Keratinocyte (primary cell): ENCODE measurements around the gene PDGFB. TPM values are rescaled to one million over a fixed set of nuclear protein-coding genes. Genes with fewer than 3 reads are reported as not detected.

Experiments used
- DNase-seq: peaks from one replicate; pipeline ENCODE4 v3.0.0-alpha.2; 2011; ENCODE audit warnings: low read depth, missing footprints, low spot score
- FAIRE-seq: peaks from 2 replicates; lab custom pipeline; 2011; peaks lifted over from hg19 to GRCh38; lab: Jason Lieb, UNC
- H2AFZ ChIP-seq: 2 replicates; pipeline ENCODE4 v1.6.0; 2012; ENCODE audit warnings: low read length, control low read depth, inconsistent platforms; ENCODE audit not compliant: control insufficient read depth
- H3K27ac ChIP-seq: 2 replicates; pipeline ENCODE4 v1.5.1; 2011; ENCODE audit warnings: low read length; ENCODE audit not compliant: control insufficient read depth, insufficient read depth
- H3K27me3 ChIP-seq: 3 replicates; pipeline ENCODE4 v1.6.0; 2011; ENCODE audit warnings: low read length; ENCODE audit not compliant: control insufficient read depth, insufficient read depth; ENCODE audit errors: extremely low read depth
- H3K36me3 ChIP-seq, 2 experiments: 2 replicates in 1 of 2; 3 replicates in 1 of 2; pipeline ENCODE4 v1.5.1; 2011; ENCODE audit warnings: low read length in 2 of 2, mild to moderate bottlenecking in 1 of 2; ENCODE audit not compliant: control insufficient read depth in 2 of 2, insufficient read depth in 2 of 2; ENCODE audit errors: extremely low read depth in 1 of 2
- H3K4me1 ChIP-seq: 3 replicates; pipeline ENCODE4 v1.5.1; 2011; ENCODE audit warnings: low read length; ENCODE audit not compliant: control insufficient read depth, insufficient read depth; ENCODE audit errors: extremely low read depth
- H3K4me2 ChIP-seq: 3 replicates; pipeline ENCODE4 v1.6.0; 2011; ENCODE audit warnings: low read depth, low read length; ENCODE audit not compliant: control insufficient read depth, insufficient read depth; ENCODE audit errors: extremely low read depth
- H3K4me3 ChIP-seq, 3 experiments: fragments of 200-600 bp in 1 of 3; sonication (generic) in 1 of 3; 2 replicates in 2 of 3; 3 replicates in 1 of 3; pipeline ENCODE4 v1.5.1; 2011 to 2016; ENCODE audit warnings: low read length in 3 of 3, mild to moderate bottlenecking in 3 of 3, control low read depth in 2 of 3, inconsistent platforms in 1 of 3, low read depth in 1 of 3, mixed read lengths in 1 of 3, mixed run types in 1 of 3, moderate library complexity in 1 of 3; ENCODE audit not compliant: control insufficient read depth in 2 of 3, insufficient read depth in 2 of 3; ENCODE audit errors: extremely low read depth in 1 of 3
- H3K79me2 ChIP-seq: 2 replicates; pipeline ENCODE4 v1.6.0; 2012; ENCODE audit warnings: low read length; ENCODE audit not compliant: control insufficient read depth, insufficient read depth
- H3K9ac ChIP-seq: 3 replicates; pipeline ENCODE4 v1.6.0; 2011; ENCODE audit warnings: low read length; ENCODE audit not compliant: control insufficient read depth, insufficient read depth; ENCODE audit errors: extremely low read depth
- H3K9me1 ChIP-seq: 3 replicates; pipeline ENCODE4 v1.6.0; 2011; ENCODE audit warnings: low read length; ENCODE audit not compliant: control insufficient read depth, insufficient read depth; ENCODE audit errors: extremely low read depth
- H3K9me3 ChIP-seq: 2 replicates; pipeline ENCODE4 v1.5.1; 2012; ENCODE audit warnings: low read depth, low read length; ENCODE audit not compliant: control insufficient read depth
- H4K20me1 ChIP-seq: 3 replicates; pipeline ENCODE4 v1.6.0; 2011; ENCODE audit warnings: low read length; ENCODE audit not compliant: control insufficient read depth, insufficient read depth; ENCODE audit errors: extremely low read depth
- CTCF ChIP-seq, 3 experiments: IDR thresholded peaks in 1 of 3; conservative IDR thresholded peaks in 1 of 3; optimal IDR thresholded peaks in 1 of 3; 2 replicates in 2 of 3; 3 replicates in 1 of 3; pipeline versions ENCODE3 to v1.5.1; 2011; ENCODE audit warnings: low read length in 3 of 3, mild to moderate bottlenecking in 3 of 3, moderate library complexity in 2 of 3, control low read depth in 1 of 3, inconsistent platforms in 1 of 3; ENCODE audit not compliant: insufficient read depth in 2 of 3; ENCODE audit errors: extremely low read depth in 1 of 3
- EZH2 ChIP-seq: IDR thresholded peaks from one replicate; pipeline ENCODE4 v1.6.1; 2012; ENCODE audit warnings: inconsistent platforms, mild to moderate bottlenecking, low read length, moderate library complexity
- dilution Hi-C: fragments of 300-500 bp; cut with MboI; formaldehyde crosslinking; loops from one replicate; pipeline ENCODE4 v1.7.0; 2020; ENCODE audit warnings: low sequenced_read_pairs; ENCODE audit not compliant: extremely low pct_ligation_motif_present
- polyA plus RNA-seq, 5 experiments: library from polyadenylated mRNA; depleted of rRNA in 3 of 5; stranded (reverse) in 3 of 5; stranded (forward) in 1 of 5; unstranded in 1 of 5; fragments of >200 nt; gene quantifications; 1 replicate in 1 of 5; 2 replicates in 3 of 5; 3 replicates in 1 of 5; pipeline versions ENCODE4 v1.2.1 to v1.2.3, GENCODE V29; 2011 to 2012; ENCODE audit warnings: missing spikeins in 2 of 5, low read depth in 1 of 5, low replicate concordance in 1 of 5

Gene PDGFB
- polyA plus RNA-seq, 1 donor (not counting 4 experiments of a cell fraction or from before 2014, with no cell fraction given): 6.0 TPM

GRCh38 chr22:39269095-39269790 is 24.5 kb upstream of the PDGFB start:
- H3K4me1 ChIP-seq: peaks cover 3% of the 10 kb centered on the region
- DNase-seq (no peak), FAIRE-seq (no peak)
- H3K9me3 ChIP-seq: no peaks in the 10 kb centered on the region
- dilution Hi-C loops: no loop called here
- H3K9ac ChIP-seq: no peak overlapping the region
- no peak overlapping the region for H3K4me3 ChIP-seq
- no peaks in the 10 kb centered on the region for H3K36me3 ChIP-seq
- H3K27ac ChIP-seq: no peak overlapping the region
- no peaks in the 10 kb centered on the region for H3K27me3 ChIP-seq
- H3K79me2 ChIP-seq: no peaks in the 10 kb centered on the region
- TF ChIP-seq EZH2 (no peak), CTCF (optimal IDR thresholded peaks at IDR 0.05 in 1 of 3, IDR thresholded peaks at IDR 0.05 in 1 of 3, conservative IDR thresholded peaks at IDR 0.05 in 1 of 3; ENCODE audit: extremely low read depth in 1 of 3, insufficient read depth in 2 of 3, low read length in 3 of 3) (no peak)
- H3K4me2 ChIP-seq: no peak overlapping the region
- H3K9me1 ChIP-seq: no peaks in the 10 kb centered on the region
- H4K20me1 ChIP-seq: no peaks in the 10 kb centered on the region
- H2AFZ ChIP-seq: no peak overlapping the region

DNA sequence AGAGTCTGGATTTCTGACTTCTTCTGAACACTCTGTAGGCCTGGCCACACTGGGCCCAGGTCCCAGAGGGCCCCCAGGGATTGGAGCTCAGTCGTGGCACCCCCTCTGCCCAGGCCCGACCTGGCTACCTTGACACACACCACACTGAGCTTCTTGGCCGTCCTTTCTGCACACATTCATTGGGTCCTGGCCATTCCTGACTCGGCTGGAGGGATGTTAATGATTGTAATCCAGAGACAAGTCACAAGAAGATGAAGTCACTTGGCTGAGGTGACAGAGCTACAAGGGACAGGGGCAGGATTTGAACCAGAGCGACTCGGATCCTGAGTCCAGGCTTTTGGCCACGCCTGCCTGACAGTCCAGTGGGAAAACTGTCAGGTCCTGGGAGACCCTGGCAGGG is 23.9 kb upstream of the PDGFB start:
- H4K20me1 ChIP-seq: no peaks in the 10 kb centered on the region
- H3K9me1 ChIP-seq: no peaks in the 10 kb centered on the region
- no peak for DNase-seq
- dilution Hi-C loops: no loop called here
- FAIRE-seq: no peak
- no peak overlapping the region for H3K27ac ChIP-seq
- no peak overlapping the region for H3K9ac ChIP-seq
- H3K4me2 ChIP-seq: no peak overlapping the region
- no peaks in the 10 kb centered on the region for H3K27me3 ChIP-seq
- H3K79me2 ChIP-seq: no peaks in the 10 kb centered on the region
- TF ChIP-seq CTCF (optimal IDR thresholded peaks at IDR 0.05 in 1 of 3, IDR thresholded peaks at IDR 0.05 in 1 of 3, conservative IDR thresholded peaks at IDR 0.05 in 1 of 3; ENCODE audit: extremely low read depth in 1 of 3, insufficient read depth in 2 of 3, low read length in 3 of 3): no peak
- peaks cover 3% of the 10 kb centered on the region for H3K4me1 ChIP-seq
- H2AFZ ChIP-seq: no peak overlapping the region
- no peak overlapping the region for H3K4me3 ChIP-seq
- no peaks in the 10 kb centered on the region for H3K36me3 ChIP-seq
- no peaks in the 10 kb centered on the region for H3K9me3 ChIP-seq
